ENCODE measurements around the gene RNU6-1. TPM values are rescaled to one million over a fixed set of nuclear protein-coding genes. Genes with fewer than 3 reads are reported as not detected.

Gene RNU6-1
- total and polyA plus RNA-seq, 2 donors (not counting 3 experiments of a cell fraction or from before 2014, with no cell fraction given) = not detected

GRCh38 chr15:67805008-67805665 is 34.7 kb downstream of the RNU6-1 start:
- Histone ChIP-seq H3K4me2 (ENCODE audit: insufficient read depth, low read length) (no peak overlapping the region), H4K20me1 (replicated peaks; ENCODE audit: control insufficient read depth, extremely low read depth, insufficient read depth, low read length) (no peaks in the 10 kb centered on the region), H3K27ac (ENCODE audit: insufficient read depth, low read depth, low read length) (no peak overlapping the region), H3K27me3 (ENCODE audit: control insufficient read depth in 2 of 2, insufficient read depth in 2 of 2, low read length in 2 of 2) (no peaks in the 10 kb centered on the region), H3K4me1 (ENCODE audit: control insufficient read depth, extremely low read depth, insufficient read depth, low read length) (no peaks in the 10 kb centered on the region), H3K9ac (replicated peaks; ENCODE audit: extremely low read depth, insufficient read depth, low read length) (no peak overlapping the region), H3K4me3 (replicated peaks in 1 of 3; ENCODE audit: insufficient read depth in 1 of 3, low read depth in 1 of 3, low read length in 3 of 3) (no peak overlapping the region), H3K79me2 (ENCODE audit: control insufficient read depth, insufficient read depth, low read length) (no peaks in the 10 kb centered on the region), H3K9me1 (replicated peaks; ENCODE audit: control insufficient read depth, extremely low read depth, insufficient read depth, low read length) (no peaks in the 10 kb centered on the region), H2AFZ (ENCODE audit: low read depth, low read length) (no peak overlapping the region), H3K36me3 (ENCODE audit: control insufficient read depth in 2 of 2, extremely low read depth in 1 of 2, insufficient read depth in 2 of 2, low read length in 2 of 2) (no peaks in the 10 kb centered on the region), H3K9me3 (replicated peaks; ENCODE audit: control insufficient read depth, insufficient read depth, low read length) (no peaks in the 10 kb centered on the region)
- POLR2A ChIA-PET = interaction anchor here (0.5 kb wide), 1 partner anchor 275 kb away, joined by 7 read pairs; no protein-coding TSS in a partner anchor
- dilution Hi-C loops (cut with MboI; ENCODE audit: extremely low pct_ligation_motif_present, low sequenced_read_pairs) = no loop called here
- FAIRE-seq (no peak), DNase-seq (ENCODE audit: low read depth, low spot score) (no peak)
- CTCF ChIA-PET = no interaction called here
- no TSS peak for BruUV-seq (replicated peaks)
- no peak for TF ChIP-seq MAX (IDR thresholded peaks at IDR 0.05; ENCODE audit: insufficient read depth, insufficient read length)
- TF ChIP-seq MYC (IDR thresholded peaks at IDR 0.05; ENCODE audit: low read depth, low read length) = no peak
- TF ChIP-seq CTCF (IDR thresholded peaks at IDR 0.05; ENCODE audit: extremely low read depth in 1 of 2, insufficient read depth in 1 of 2, low read depth in 1 of 2, low read length in 2 of 2) = no peak
- no peak for TF ChIP-seq GATA2 (IDR thresholded peaks at IDR 0.05; ENCODE audit: insufficient read depth, insufficient read length, low read depth, low read length)
- no peak for TF ChIP-seq JUN (IDR thresholded peaks at IDR 0.05; ENCODE audit: borderline replicate concordance, insufficient read depth, insufficient read length, low read depth)
- no peak for TF ChIP-seq EZH2 (IDR thresholded peaks at IDR 0.05; ENCODE audit: borderline replicate concordance, low read depth, low read length, severe bottlenecking)
- no peak for TF ChIP-seq POLR2A (IDR thresholded peaks at IDR 0.05; ENCODE audit: low read depth, low read length)
- TF ChIP-seq POLR2AphosphoS5 (IDR thresholded peaks at IDR 0.05; ENCODE audit: insufficient read depth, low read depth, low read length) = no peak
- TF ChIP-seq FOS (IDR thresholded peaks at IDR 0.05; ENCODE audit: borderline replicate concordance, insufficient read depth, low read length) = no peak
- intact Hi-C loops (cut with micrococcal nuclease) = no loop called here

Measured in endothelial cell of umbilical vein (primary cell).